ENCODE data around the gene NSD2.

Gene NSD2

GRCh38 chr4:1958276-1959103 is 87.3 kb downstream of the NSD2 start:
- 0 out of 3 replicates have a peak, but pooled peaks have one; percentile 25 for ATAC-seq (ENCODE audit: insufficient read depth, low read depth)
- H3K9ac ChIP-seq (ENCODE audit: low read depth, low read length) = no peak overlapping the region
- peaks cover 58% of the 10 kb centered on the region for H4K20me1 ChIP-seq (ENCODE audit: insufficient read depth, low read length)
- peaks cover 73% of the 10 kb centered on the region for H3K79me2 ChIP-seq (ENCODE audit: insufficient read depth, low read length)
- H2AFZ ChIP-seq (ENCODE audit: low read depth, low read length) = no peak overlapping the region
- no peak overlapping the region for H3K4me3 ChIP-seq (ENCODE audit: low read depth in 1 of 2, low read length in 2 of 2)
- no peak for DNase-seq
- H3K4me2 ChIP-seq (ENCODE audit: insufficient read depth, low read length) = no peak overlapping the region
- no peak for TF ChIP-seq CTCF (IDR thresholded peaks at IDR 0.05; ENCODE audit: borderline replicate concordance, extremely low read depth, low read length, poor library complexity, severe bottlenecking)
- TF ChIP-seq EZH2 (IDR thresholded peaks at IDR 0.05; ENCODE audit: borderline replicate concordance, low read depth, low read length, severe bottlenecking) = no peak
- H3K27ac ChIP-seq (ENCODE audit: low read length) = no peak overlapping the region
- H3K36me3 ChIP-seq (ENCODE audit: insufficient read depth, low read length) = peaks cover 100% of the 10 kb centered on the region
- no peaks in the 10 kb centered on the region for H3K4me1 ChIP-seq (ENCODE audit: insufficient read depth, low read length)
- H3K9me3 ChIP-seq (ENCODE audit: insufficient read depth, low read length, severe bottlenecking) = no peaks in the 10 kb centered on the region
- no peaks in the 10 kb centered on the region for H3K27me3 ChIP-seq (ENCODE audit: insufficient read depth, low read length, poor library complexity)

GRCh38 chr4:1959104-1959384 is 87.9 kb downstream of the NSD2 start:
- no peak for TF ChIP-seq EZH2 (IDR thresholded peaks at IDR 0.05; ENCODE audit: borderline replicate concordance, low read depth, low read length, severe bottlenecking)
- no peak for TF ChIP-seq CTCF (IDR thresholded peaks at IDR 0.05; ENCODE audit: borderline replicate concordance, extremely low read depth, low read length, poor library complexity, severe bottlenecking)
- Histone ChIP-seq H3K27me3 (ENCODE audit: insufficient read depth, low read length, poor library complexity) (no peaks in the 10 kb centered on the region), H2AFZ (ENCODE audit: low read depth, low read length) (no peak overlapping the region), H3K9ac (ENCODE audit: low read depth, low read length) (no peak overlapping the region), H3K4me3 (ENCODE audit: low read depth in 1 of 2, low read length in 2 of 2) (no peak overlapping the region), H3K9me3 (ENCODE audit: insufficient read depth, low read length, severe bottlenecking) (no peaks in the 10 kb centered on the region), H3K4me2 (ENCODE audit: insufficient read depth, low read length) (no peak overlapping the region), H3K79me2 (ENCODE audit: insufficient read depth, low read length) (peaks cover 78% of the 10 kb centered on the region), H3K36me3 (ENCODE audit: insufficient read depth, low read length) (peaks cover 100% of the 10 kb centered on the region), H4K20me1 (ENCODE audit: insufficient read depth, low read length) (peaks cover 58% of the 10 kb centered on the region), H3K4me1 (ENCODE audit: insufficient read depth, low read length) (no peaks in the 10 kb centered on the region), H3K27ac (ENCODE audit: low read length) (no peak overlapping the region)
- ATAC-seq (ENCODE audit: insufficient read depth, low read depth) (no peak), DNase-seq (no peak)

DNA sequence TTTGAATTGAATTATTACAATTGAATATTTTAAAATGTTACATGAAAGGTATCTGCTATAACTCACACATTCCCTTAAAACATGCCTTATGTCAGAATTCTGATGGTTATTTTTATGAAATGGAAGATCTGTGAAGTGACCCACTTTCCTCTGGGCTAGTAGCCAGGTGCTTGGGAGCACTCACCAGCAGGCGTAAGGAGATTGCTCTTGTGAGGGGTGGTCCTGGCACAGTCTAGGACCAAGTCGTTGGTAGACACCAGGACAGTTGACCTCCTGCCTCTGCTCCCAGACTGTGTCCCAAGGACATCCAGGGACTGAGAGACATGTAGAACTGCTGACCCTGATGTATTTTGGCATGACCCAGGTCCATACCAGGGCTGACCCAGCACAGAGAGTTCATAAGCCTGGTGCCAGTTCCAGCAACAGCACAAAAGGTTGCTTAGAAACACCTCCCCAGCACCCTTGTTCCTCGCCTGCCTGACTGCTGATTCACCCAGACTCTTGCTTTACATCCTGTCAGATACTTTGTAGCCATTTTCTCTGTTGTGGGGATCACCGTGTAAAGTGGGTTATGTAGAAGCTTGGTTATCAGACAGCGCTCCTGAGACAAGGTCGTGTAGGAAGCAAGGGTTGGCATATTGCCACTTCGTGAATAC is 89.1 kb downstream of the NSD2 start:
- Histone ChIP-seq H3K36me3 (ENCODE audit: insufficient read depth, low read length) (peaks cover 100% of the 10 kb centered on the region), H2AFZ (ENCODE audit: low read depth, low read length) (no peak overlapping the region)
- ATAC-seq (ENCODE audit: insufficient read depth, low read depth) = no peak

More for the DNA sequence above, 89.1 kb downstream of the NSD2 start:
- H3K27me3 ChIP-seq (ENCODE audit: insufficient read depth, low read length, poor library complexity) = no peaks in the 10 kb centered on the region
- no peak overlapping the region for H3K27ac ChIP-seq (ENCODE audit: low read length)
- no peak overlapping the region for H3K9ac ChIP-seq (ENCODE audit: low read depth, low read length)
- no peak overlapping the region for H3K4me2 ChIP-seq (ENCODE audit: insufficient read depth, low read length)
- TF ChIP-seq CTCF (IDR thresholded peaks at IDR 0.05; ENCODE audit: borderline replicate concordance, extremely low read depth, low read length, poor library complexity, severe bottlenecking) (no peak), EZH2 (IDR thresholded peaks at IDR 0.05; ENCODE audit: borderline replicate concordance, low read depth, low read length, severe bottlenecking) (no peak)
- peaks cover 56% of the 10 kb centered on the region for H4K20me1 ChIP-seq (ENCODE audit: insufficient read depth, low read length)
- H3K4me3 ChIP-seq (ENCODE audit: low read depth in 1 of 2, low read length in 2 of 2) = no peak overlapping the region
- H3K4me1 ChIP-seq (ENCODE audit: insufficient read depth, low read length) = no peaks in the 10 kb centered on the region
- DNase-seq = no peak
- peaks cover 71% of the 10 kb centered on the region for H3K79me2 ChIP-seq (ENCODE audit: insufficient read depth, low read length)
- H3K9me3 ChIP-seq (ENCODE audit: insufficient read depth, low read length, severe bottlenecking) = no peaks in the 10 kb centered on the region

Data from DND-41 (cell line).